ENCODE results near the gene TMED4. TPM values are rescaled to one million over a fixed set of nuclear protein-coding genes. Genes with fewer than 3 reads are reported as not detected.
A peak's percentile ranks its signal among the peaks of the same experiment; 100 is the strongest.

TMED4 gene
- total RNA-seq, 4 donors from 2014 or later: 68.0 to 123 (median 102) TPM

DNA sequence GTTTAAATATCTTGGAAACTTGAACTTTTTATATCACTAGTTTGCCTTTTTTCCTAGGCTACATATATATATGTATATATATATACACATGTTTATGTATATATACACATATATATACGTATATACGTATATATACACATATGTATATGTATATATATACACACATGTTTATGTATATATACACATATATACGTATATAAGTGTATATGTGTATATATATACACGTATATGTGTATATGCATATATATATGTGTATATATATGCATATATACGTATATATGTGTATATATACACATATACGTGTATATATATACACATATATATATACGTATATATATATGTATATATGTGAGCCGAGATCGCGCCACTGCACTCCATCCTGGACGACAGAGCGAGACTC is 34.5 kb upstream of the TMED4 start:
- TF ChIP-seq POLR2A (IDR thresholded peaks at IDR 0.05) (no peak), CTCF (IDR thresholded peaks at IDR 0.05) (no peak)
- H3K27ac ChIP-seq: no peak overlapping the region
- peaks cover 18 to 75% (median 42%) of the 10 kb centered on the region in 3 donors for H3K4me1 ChIP-seq

GRCh38 chr7:44615793-44616192 is 33.8 kb upstream of the TMED4 start:
- 76 to 93% methylated on average over 5 of the region's 5 CpGs for WGBS, 2 donors
- Histone ChIP-seq H3K27ac (peak overlapping the region in 3 of 4 donors; percentile 28 to 59 (median 39)), H3K36me3 (no peaks in the 10 kb centered on the region), H3K9me3 (no peaks in the 10 kb centered on the region), H3K27me3 (no peaks in the 10 kb centered on the region), H3K4me1 (peaks cover 18 to 68% (median 34%) of the 10 kb centered on the region in 3 donors), H3K4me3 (no peak overlapping the region)
- no peak for DNase-seq
- intact Hi-C loops (cut with DNase I): no loop called here
- TF ChIP-seq POLR2A (IDR thresholded peaks at IDR 0.05) (no peak), CTCF (IDR thresholded peaks at IDR 0.05) (no peak)

More for the DNA sequence above, 34.5 kb upstream of the TMED4 start:
- no peak for DNase-seq
- 86 to 88% methylated on average over 12 of the region's 12 CpGs for WGBS, 2 donors
- intact Hi-C loops (cut with DNase I): no loop called here
- Histone ChIP-seq H3K36me3 (no peaks in the 10 kb centered on the region), H3K27me3 (no peaks in the 10 kb centered on the region), H3K9me3 (no peaks in the 10 kb centered on the region), H3K4me3 (no peak overlapping the region)

GRCh38 chr7:44615149-44615611 is 33.1 kb upstream of the TMED4 start:
- 45 to 90% methylated on average over 1 to 2 of the region's 2 CpGs for WGBS, 2 donors
- H3K27me3 ChIP-seq: no peaks in the 10 kb centered on the region
- H3K36me3 ChIP-seq: no peaks in the 10 kb centered on the region
- peaks cover 18 to 62% (median 33%) of the 10 kb centered on the region in 3 donors for H3K4me1 ChIP-seq
- H3K27ac ChIP-seq: peak overlapping the region; percentile 25 to 59 (median 34)
- TF ChIP-seq POLR2A (IDR thresholded peaks at IDR 0.05): no peak
- TF ChIP-seq CTCF (IDR thresholded peaks at IDR 0.05): no peak
- no peak overlapping the region for H3K4me3 ChIP-seq
- no peaks in the 10 kb centered on the region for H3K9me3 ChIP-seq
- intact Hi-C loops (cut with DNase I): no loop called here
- no peak for DNase-seq

DNA sequence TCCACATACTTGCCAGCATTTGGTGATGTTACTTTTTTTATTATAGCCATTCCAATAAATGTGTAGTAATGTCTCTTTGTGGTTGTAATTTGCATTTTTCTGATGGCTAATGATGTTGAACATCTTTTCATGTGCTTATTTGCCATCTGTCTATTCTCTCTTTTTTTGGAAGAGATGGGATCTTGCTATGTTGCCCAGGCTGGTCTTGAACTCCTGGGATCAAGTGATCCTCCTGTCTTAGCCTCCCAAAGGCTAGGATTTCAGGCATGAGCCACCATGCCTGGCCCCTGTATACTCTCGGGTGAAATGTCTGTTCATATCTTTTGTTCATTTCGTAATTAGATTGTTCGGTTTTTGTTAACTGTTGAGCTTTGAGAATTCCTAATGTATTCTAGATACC is 27.8 kb upstream of the TMED4 start:
- Histone ChIP-seq H3K27me3 (no peaks in the 10 kb centered on the region), H3K4me3 (no peak overlapping the region), H3K4me1 (peaks cover 7 to 41% (median 22%) of the 10 kb centered on the region in 3 donors), H3K9me3 (no peaks in the 10 kb centered on the region), H3K27ac (no peak overlapping the region), H3K36me3 (no peaks in the 10 kb centered on the region)
- 82 to 92% methylated on average over 3 of the region's 3 CpGs for WGBS, 2 donors
- DNase-seq: no peak
- intact Hi-C loops (cut with DNase I): no loop called here
- TF ChIP-seq POLR2A (IDR thresholded peaks at IDR 0.05) (no peak), CTCF (IDR thresholded peaks at IDR 0.05) (no peak)

DNA sequence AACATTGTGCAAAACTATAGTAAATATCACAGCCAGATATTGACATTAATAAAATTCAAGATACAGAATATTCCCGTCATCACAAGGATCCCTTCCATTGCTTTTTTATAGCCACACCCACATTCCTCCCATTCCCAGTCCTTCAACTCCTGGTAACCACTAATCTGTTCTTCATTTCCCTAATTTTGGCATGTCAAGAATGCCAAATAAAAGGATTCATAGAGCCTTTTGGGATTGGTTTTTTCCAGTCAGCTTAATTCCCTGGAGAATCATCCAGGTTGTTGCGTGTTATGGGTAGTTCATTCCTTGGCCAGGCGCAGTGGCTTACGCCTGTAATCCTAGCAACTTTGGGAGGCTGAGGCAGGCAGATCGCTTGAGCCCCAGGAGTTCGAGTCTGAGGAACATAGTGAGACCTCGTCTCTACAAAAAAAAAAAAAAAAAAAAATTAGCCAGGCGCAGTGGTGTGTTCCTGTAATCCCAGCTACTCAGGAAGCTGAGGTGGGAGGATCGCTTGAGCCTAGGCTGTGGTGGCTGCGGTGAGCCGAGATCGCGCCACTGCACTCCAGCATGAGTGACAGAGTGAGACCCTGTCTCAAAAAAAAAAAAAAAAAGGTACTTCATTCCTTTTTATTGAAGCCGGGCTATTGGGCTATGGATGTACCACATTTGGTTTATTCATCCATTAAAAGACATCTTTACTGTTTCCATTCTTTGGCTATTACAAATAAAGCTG is 27.1 kb upstream of the TMED4 start:
- WGBS, 2 donors: 61 to 75% methylated on average over 12 to 14 of the region's 14 CpGs
- Histone ChIP-seq H3K4me3 (no peak overlapping the region), H3K4me1 (peaks cover 7 to 34% (median 18%) of the 10 kb centered on the region in 3 donors), H3K36me3 (no peaks in the 10 kb centered on the region), H3K9me3 (no peaks in the 10 kb centered on the region), H3K27me3 (no peaks in the 10 kb centered on the region), H3K27ac (peak overlapping the region in 1 of 4 donors; percentile 9)
- TF ChIP-seq CTCF (IDR thresholded peaks at IDR 0.05): no peak
- no peak for TF ChIP-seq POLR2A (IDR thresholded peaks at IDR 0.05)
- intact Hi-C loops (cut with DNase I): no loop called here
- DNase-seq: no peak

Data from esophagus squamous epithelium (tissue), 5 donors.